ENCODE measurements around the gene ITK. TPM values are rescaled to one million over a fixed set of nuclear protein-coding genes. Genes with fewer than 3 reads are reported as not detected.

ITK gene
- total and polyA plus RNA-seq, 2 experiments from 2014 or later, result not detected

DNA sequence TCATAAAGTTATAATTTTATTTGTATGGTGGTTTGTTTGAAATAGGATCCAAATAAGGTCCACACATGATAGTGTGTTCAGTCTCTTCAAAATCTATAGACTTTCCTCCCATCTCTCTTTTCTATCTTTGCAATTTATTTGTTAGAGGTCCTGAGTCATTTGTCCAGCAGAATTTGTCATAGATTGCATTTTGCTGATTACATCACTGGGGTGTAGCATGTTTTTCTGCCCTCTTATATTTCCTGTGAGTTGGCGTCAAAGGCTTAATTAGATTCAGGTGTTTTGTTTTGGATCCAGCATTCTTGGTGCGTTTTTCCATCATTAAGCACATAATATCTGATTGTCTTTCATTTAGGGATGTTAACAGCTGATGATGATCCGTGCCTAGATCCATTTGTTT is 100.3 kb downstream of the ITK start:
- Histone ChIP-seq H3K9me3 (ENCODE audit: low read depth) (no peaks in the 10 kb centered on the region), H3K4me1 (ENCODE audit: low read depth) (peaks cover 65% of the 10 kb centered on the region), H3K4me3 (no peak overlapping the region), H3K36me3 (no peaks in the 10 kb centered on the region), H3K27ac (no peak overlapping the region), H3K27me3 (no peaks in the 10 kb centered on the region)
- no peak for TF ChIP-seq CTCF (IDR thresholded peaks at IDR 0.05; ENCODE audit: low read depth, low read length)
- DNase-seq (ENCODE audit: low read depth in 1 of 2, low spot score in 1 of 2), result peak in 1 of 2 donors; percentile 47

DNA sequence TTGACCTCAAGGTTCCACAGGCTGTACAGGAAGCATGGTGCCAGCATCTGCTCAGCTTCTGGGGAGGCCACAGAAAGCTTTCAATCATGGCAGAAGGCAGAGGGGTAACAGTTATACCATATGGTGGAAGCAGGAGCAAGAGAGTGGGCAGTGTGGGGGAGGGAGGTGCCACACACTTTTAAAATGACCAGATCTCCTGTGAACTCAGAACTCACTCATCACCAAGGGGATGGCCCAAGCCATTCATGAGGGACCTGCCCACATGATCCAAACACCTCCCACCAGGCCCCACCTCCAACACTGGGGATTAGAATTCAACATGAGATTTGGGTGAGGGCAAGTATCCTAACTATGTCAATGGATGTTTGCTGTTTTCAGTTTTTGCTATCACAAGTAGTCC is 101.5 kb downstream of the ITK start:
- Histone ChIP-seq H3K4me3 (no peak overlapping the region), H3K27me3 (no peaks in the 10 kb centered on the region), H3K4me1 (ENCODE audit: low read depth) (peaks cover 61% of the 10 kb centered on the region), H3K27ac (peak overlapping the region; percentile 90), H3K9me3 (ENCODE audit: low read depth) (no peaks in the 10 kb centered on the region), H3K36me3 (no peaks in the 10 kb centered on the region)
- no peak for DNase-seq (ENCODE audit: low read depth in 1 of 2, low spot score in 1 of 2)
- TF ChIP-seq CTCF (IDR thresholded peaks at IDR 0.05; ENCODE audit: low read depth, low read length), result no peak

DNA sequence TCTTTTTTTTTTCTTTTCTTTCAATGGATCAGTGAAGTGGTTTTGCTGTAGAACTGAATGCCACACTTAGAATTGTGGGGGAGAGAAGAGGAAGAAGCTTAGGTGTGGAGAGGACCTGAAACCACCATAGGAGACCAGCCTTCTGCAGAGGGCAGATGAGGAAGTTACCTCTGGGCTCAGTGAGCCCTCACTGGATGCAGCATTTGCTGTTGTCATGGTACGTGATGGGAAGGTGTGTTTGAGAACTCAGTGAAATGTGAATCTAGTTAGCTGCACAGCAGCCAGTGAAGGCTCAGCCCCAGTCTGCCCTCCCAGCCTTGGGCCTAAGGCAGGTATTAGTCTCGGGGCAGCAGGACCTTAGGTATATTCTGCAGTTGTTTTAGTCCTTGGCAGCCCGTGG is 102.8 kb downstream of the ITK start:
- H3K4me1 ChIP-seq (ENCODE audit: low read depth), result peaks cover 64% of the 10 kb centered on the region
- peaks cover 5% of the 10 kb centered on the region for H3K36me3 ChIP-seq
- H3K27me3 ChIP-seq, result no peaks in the 10 kb centered on the region
- H3K27ac ChIP-seq, result peak overlapping the region; percentile 90
- DNase-seq (ENCODE audit: low read depth in 1 of 2, low spot score in 1 of 2), result peak in 1 of 2 donors; percentile 35
- TF ChIP-seq CTCF (IDR thresholded peaks at IDR 0.05; ENCODE audit: low read depth, low read length), result no peak
- no peaks in the 10 kb centered on the region for H3K9me3 ChIP-seq (ENCODE audit: low read depth)
- no peak overlapping the region for H3K4me3 ChIP-seq

DNA sequence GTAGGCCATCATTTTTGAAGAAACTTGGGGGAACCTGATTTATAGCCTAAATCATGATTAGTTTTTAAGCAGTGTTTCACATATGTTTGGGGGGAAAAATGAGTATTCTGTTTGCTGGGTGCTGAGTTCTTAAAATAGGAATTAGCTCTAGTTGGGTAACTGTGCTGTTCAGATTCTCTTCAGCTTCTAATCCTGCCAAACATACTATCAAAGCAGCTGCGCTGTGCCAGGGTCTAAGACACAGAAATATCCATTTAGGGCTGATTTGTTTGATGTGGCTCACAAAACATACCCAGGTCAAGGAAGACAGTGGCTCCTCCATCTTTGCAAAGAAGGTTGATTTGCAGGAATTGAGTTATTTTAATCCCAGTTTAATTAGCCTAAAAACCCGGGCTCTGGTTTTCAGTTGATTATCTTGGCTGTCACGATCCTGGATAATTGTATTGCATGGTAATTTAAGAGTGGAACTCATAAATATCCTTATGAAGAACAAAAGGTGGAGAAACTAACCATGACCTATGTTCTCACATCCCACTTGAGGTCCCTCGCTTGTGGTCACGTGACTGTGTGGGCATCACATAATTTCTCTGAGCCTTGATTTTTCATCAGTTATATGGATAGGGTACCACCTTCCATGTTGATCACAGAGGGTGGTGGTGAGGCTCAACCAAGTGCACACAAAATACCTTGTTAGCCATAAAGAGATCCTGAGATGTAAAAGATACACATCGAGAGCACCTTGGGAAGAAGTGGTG is 104.0 kb downstream of the ITK start:
- Histone ChIP-seq H3K36me3 (peaks cover 5% of the 10 kb centered on the region), H3K4me1 (ENCODE audit: low read depth) (peaks cover 70% of the 10 kb centered on the region), H3K4me3 (no peak overlapping the region), H3K9me3 (ENCODE audit: low read depth) (no peaks in the 10 kb centered on the region), H3K27me3 (no peaks in the 10 kb centered on the region), H3K27ac (peak overlapping the region; percentile 90)
- DNase-seq (ENCODE audit: low read depth in 1 of 2, low spot score in 1 of 2), result no peak
- TF ChIP-seq CTCF (IDR thresholded peaks at IDR 0.05; ENCODE audit: low read depth, low read length), result no peak

DNA sequence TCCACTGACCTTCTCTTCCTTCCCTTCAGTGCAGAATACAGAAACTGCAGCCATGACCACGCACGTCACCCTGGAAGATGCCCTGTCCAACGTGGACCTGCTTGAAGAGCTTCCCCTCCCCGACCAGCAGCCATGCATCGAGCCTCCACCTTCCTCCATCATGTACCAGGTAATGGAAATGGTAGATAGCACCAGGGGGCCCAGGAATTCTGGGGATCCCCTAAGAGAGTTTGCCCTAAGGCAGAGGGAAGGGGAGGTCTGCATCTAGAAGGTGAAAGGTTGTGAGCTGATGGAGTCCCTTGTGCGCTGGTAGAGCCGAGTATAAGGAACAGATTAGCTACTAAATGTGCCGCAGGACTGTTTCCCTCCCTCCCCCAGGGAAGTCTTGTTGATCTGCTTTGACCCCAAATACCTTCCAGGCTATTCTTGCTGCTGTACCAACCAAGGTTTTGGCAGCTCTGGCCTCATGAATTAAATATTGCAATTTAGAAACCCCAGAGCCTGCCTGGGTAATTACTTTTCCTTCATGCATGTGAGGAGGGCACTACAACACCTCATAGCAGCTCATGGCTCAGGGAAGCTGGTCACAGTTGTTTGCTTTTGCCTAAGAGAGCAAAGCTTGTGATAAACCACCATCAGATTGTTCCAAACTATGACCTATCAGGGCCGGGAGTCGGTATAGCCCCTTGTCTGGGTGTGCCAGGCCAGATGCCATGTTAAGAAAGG is 104.8 kb downstream of the ITK start:
- no peak overlapping the region for H3K4me3 ChIP-seq
- H3K27me3 ChIP-seq, result no peaks in the 10 kb centered on the region
- H3K36me3 ChIP-seq, result peaks cover 5% of the 10 kb centered on the region
- DNase-seq (ENCODE audit: low read depth in 1 of 2, low spot score in 1 of 2), result no peak
- peaks cover 78% of the 10 kb centered on the region for H3K4me1 ChIP-seq (ENCODE audit: low read depth)
- peak overlapping the region; percentile 96 for H3K27ac ChIP-seq
- no peaks in the 10 kb centered on the region for H3K9me3 ChIP-seq (ENCODE audit: low read depth)
- TF ChIP-seq CTCF (IDR thresholded peaks at IDR 0.05; ENCODE audit: low read depth, low read length), result no peak
